ENCODE measurements around the gene AHRR. TPM values are rescaled to one million over a fixed set of nuclear protein-coding genes. Genes with fewer than 3 reads are reported as not detected.
A peak's percentile ranks its signal among the peaks of the same experiment; 100 is the strongest.

The AHRR gene
- total RNA-seq, 1 experiment from 2014 or later, result 2.2 TPM

GRCh38 chr5:315488-316209 lies 5.9 kb upstream of the AHRR start:
- H4K5ac ChIP-seq (ENCODE audit: insufficient read length, low read depth, low read length), result no peak overlapping the region
- H3K4me2 ChIP-seq (ENCODE audit: insufficient read depth, insufficient read length, low read length), result no peak overlapping the region
- H3K14ac ChIP-seq (ENCODE audit: insufficient read depth, low read length), result no peak overlapping the region
- H4K91ac ChIP-seq (ENCODE audit: insufficient read length, low read depth, low read length), result no peak overlapping the region
- DNase-seq, result no peak
- H2AK5ac ChIP-seq (ENCODE audit: insufficient read length, low read length), result no peak overlapping the region
- no CpG with 5 or more reads among the region's 14 CpGs for WGBS (ENCODE audit: extremely low coverage, insufficient read length, low lambda C conversion rate)
- Mint-ChIP-seq H3K36me3 (ENCODE audit: insufficient read depth in 1 of 3, low read depth in 3 of 3) (peaks cover 2 to 26% (median 13%) of the 10 kb centered on the region in 3 experiments; a peak in 6 of 7 replicates), H3K9me3 (peaks cover 0 to 2% of the 10 kb centered on the region in 2 experiments; a peak in 1 of 5 replicates), H3K4me1 (peaks cover 5 to 9% of the 10 kb centered on the region in 2 experiments), H3K4me3 (no peak overlapping the region), H3K27me3 (ENCODE audit: low read depth) (peaks cover 22% of the 10 kb centered on the region), H3K27ac (peak overlapping the region in 2 of 3 experiments; percentile 69 to 85; a peak in 2 of 7 replicates)
- no peaks in the 10 kb centered on the region for H3K79me1 ChIP-seq (ENCODE audit: insufficient read depth, low read depth, low read length, poor library complexity, severe bottlenecking)
- no peak overlapping the region for H2BK15ac ChIP-seq (ENCODE audit: low read depth, low read length)
- no peak overlapping the region for H3T11ph ChIP-seq (ENCODE audit: low read length)
- no peak overlapping the region for H3K56ac ChIP-seq (ENCODE audit: insufficient read length, low read depth, low read length)
- no peak overlapping the region for H3K9ac ChIP-seq (ENCODE audit: extremely low read depth, insufficient read length, low read length)
- H2BK5ac ChIP-seq (ENCODE audit: insufficient read length, low read length), result no peak overlapping the region
- H3K9me3 ChIP-seq (ENCODE audit: control insufficient read depth, low read depth, low read length), result no peaks in the 10 kb centered on the region
- TF ChIP-seq CTCF (conservative IDR thresholded peaks at IDR 0.05), result no peak
- no peak overlapping the region for H2BK20ac ChIP-seq (ENCODE audit: low read depth, low read length, poor library complexity, severe bottlenecking)
- H2BK120ac ChIP-seq (ENCODE audit: low read depth, low read length, poor library complexity, severe bottlenecking), result no peak overlapping the region
- no peaks in the 10 kb centered on the region for H3K4me1 ChIP-seq (ENCODE audit: insufficient read depth, low read length)
- H4K8ac ChIP-seq (replicated peaks; ENCODE audit: insufficient read length, low read depth, low read length), result no peak overlapping the region
- H3K4ac ChIP-seq (ENCODE audit: low read depth, low read length), result no peak overlapping the region
- H3K23ac ChIP-seq (ENCODE audit: insufficient read length, low read depth, low read length), result no peak overlapping the region
- H3K23me2 ChIP-seq (ENCODE audit: insufficient read length, low read depth, low read length, poor library complexity, severe bottlenecking), result no peaks in the 10 kb centered on the region
- H3K79me2 ChIP-seq (ENCODE audit: insufficient read depth, low read length), result no peaks in the 10 kb centered on the region
- no peaks in the 10 kb centered on the region for H4K20me1 ChIP-seq (ENCODE audit: control insufficient read depth, insufficient read depth, insufficient read length)
- H3K18ac ChIP-seq (ENCODE audit: insufficient read length, low read depth, low read length), result no peak overlapping the region
- no peak overlapping the region for H2AFZ ChIP-seq (ENCODE audit: low read length)
- peaks cover 16% of the 10 kb centered on the region; the same call in 1 of the 2 replicates for H3K27me3 ChIP-seq (ENCODE audit: insufficient read depth, low read length)
- H2BK12ac ChIP-seq (ENCODE audit: insufficient read length, low read depth, low read length), result no peak overlapping the region
- no peak overlapping the region for H3K27ac ChIP-seq (ENCODE audit: insufficient read length, low read depth, low read length)
